Retinal pigment epithelial cell (primary cell): ENCODE measurements around the gene NLK.

ENCODE experiments used
- DNase-seq: peaks from one replicate; pipeline ENCODE4 v3.0.0-alpha.2; 2010; ENCODE audit warnings: low read depth
- H3K4me3 ChIP-seq: 2 replicates; pipeline ENCODE4 v1.5.1; 2011; ENCODE audit warnings: mild to moderate bottlenecking, low read length, control low read depth, moderate library complexity
- CTCF ChIP-seq: conservative IDR thresholded peaks from 2 replicates; pipeline ENCODE4 v1.5.1; 2011; ENCODE audit warnings: low read depth, low read length, control low read depth, inconsistent platforms

NLK gene

DNA sequence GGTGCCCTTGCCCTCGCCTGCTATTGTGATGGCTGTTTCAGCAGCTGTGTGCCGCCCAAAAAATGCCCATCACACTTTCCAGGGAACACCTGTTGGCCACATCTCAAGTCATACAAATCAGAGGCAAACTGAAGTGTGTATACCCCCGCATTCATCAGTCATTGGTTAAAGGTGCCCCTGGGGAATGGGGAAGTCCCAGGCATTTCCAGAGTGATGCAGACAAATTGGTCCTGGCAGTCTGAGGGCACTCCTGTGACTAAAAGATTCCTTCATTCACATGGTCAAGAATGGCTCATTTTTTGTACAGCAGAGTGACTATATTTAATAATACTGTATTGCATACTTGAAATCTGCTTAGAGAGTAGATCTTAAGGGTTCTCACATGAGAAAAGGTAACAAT, 173.6 kb downstream of the NLK start:
- no peak for DNase-seq
- H3K4me3 ChIP-seq = no peak overlapping the region
- no peak for TF ChIP-seq CTCF

DNA sequence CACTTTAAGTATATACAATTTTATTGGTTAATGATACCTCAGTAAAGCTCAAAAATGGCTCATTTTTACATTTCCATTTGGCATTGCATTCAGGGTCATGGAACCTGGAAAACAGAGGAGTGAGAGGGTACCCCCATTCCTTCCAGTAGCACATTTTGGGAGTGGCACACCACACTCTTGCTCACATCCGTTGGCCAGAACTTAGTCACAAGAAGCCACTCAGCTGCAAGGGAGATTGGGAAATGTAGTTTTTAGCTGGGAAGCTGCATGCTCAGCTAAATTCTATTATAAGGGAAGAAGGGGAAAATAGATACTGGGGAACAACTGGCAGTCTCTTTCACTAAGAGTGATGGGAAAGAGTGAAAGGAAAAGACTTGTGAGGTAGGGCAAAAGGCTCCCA, 174.1 kb downstream of the NLK start:
- no peak for TF ChIP-seq CTCF
- DNase-seq = no peak

DNA sequence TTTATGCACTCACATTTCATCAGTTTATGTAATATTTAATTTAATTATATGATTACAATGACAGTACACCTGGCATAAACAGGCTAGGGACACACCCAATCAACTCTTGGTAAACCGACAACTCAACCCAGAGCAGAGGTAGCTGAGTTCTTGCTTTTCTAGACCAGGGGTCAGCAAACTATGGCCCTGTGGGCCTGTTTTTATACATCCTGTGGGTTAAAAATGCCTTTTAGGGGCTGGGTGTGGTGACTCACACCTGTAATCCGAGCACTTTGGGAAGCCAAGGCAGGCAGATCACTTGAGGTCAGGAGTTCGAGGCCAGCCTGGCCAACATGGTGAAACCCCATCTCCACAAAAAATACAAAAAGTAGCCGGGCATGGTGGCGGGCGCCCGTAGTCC, 177.3 kb downstream of the NLK start:
- TF ChIP-seq CTCF = no peak
- DNase-seq = no peak
- no peak overlapping the region for H3K4me3 ChIP-seq

More for the DNA sequence above, 174.1 kb downstream of the NLK start:
- H3K4me3 ChIP-seq = no peak overlapping the region

GRCh38 chr17:28221751-28222414, 179.4 kb downstream of the NLK start:
- no peak overlapping the region for H3K4me3 ChIP-seq
- DNase-seq = no peak
- TF ChIP-seq CTCF = no peak

DNA sequence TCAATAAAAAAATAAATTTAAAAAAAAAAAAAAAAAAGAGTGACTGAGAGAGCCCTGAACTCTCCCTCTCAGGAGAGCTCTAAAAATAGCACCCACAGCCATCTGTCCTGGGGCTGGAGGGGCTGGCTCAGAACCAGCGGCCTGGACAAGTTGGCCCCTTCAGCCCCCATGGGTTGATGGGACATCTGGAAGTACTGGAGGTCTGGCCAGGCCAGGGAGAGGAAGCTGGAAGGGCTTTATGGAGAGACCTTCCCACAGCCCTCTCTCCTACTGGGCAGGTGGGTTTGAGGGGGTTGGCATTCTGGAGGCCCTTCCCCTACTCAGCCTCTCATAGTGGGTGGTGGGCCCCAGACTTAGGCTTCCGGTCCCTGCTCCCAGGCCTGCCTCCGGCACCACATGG, 182.8 kb downstream of the NLK start:
- no peak for DNase-seq
- no peak overlapping the region for H3K4me3 ChIP-seq
- TF ChIP-seq CTCF = no peak

DNA sequence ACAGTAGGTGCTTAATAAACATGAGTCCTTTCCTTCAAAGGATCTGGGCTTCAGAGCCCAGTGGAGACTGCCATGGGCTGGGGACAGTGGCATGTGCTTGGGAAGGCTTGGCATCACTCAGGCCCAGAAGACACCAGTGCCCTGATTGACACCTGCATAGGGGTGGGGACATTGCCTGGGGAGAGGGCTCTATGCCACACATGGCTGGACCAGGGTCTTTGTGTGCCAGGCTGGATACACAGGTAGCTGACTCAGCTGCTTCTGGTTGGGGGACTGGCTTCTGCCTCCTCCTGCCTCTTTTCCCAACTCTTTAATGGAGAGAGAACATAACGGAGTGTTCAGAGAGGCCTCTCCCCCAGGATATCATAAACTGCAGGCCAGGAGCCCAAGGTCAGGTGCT, 183.4 kb downstream of the NLK start:
- no peak overlapping the region for H3K4me3 ChIP-seq
- no peak for DNase-seq
- TF ChIP-seq CTCF = no peak

DNA sequence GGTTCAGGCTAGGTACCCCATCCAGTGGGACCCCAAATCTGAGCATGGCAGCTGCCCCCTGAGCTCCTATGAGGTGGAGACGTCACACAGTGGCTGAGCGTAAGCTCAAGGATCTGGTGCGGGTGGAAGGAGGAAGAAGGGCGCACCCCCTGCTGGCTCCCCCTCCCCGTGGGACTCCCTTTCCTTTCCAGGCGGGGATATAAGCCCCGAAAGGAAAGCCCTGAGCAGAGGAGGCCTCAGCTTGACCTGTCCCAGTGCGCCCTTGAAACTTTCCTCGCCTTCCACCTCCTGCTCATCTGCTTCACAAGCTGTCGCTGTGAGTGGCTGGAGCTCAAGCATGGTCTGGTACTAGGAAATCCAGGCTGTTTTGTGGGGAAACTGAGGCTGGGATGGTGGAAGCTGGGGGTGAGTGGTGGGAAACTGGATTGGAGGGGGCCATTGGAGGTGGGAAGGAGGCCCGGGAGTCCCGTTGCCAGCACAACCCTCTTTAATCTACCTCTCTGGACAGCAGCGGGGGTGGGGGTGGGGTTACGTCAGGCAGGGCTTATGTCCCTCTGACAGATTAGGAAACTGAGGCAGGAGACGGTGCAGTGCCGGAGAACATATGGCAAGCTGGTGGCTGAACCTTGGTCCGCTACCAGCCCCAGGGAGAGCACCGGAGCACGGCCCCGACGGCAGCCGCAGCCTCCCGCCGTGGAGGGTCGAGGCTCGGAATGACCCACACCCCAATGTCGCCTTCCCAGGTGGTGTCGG, 184.3 kb downstream of the NLK start:
- peak overlapping the region; percentile 52 for H3K4me3 ChIP-seq
- no peak for TF ChIP-seq CTCF
- DNase-seq = no peak
